DMS153 treated with DMSO at 0.1 percent for 48 hours (cell line): Measurements from ENCODE around the gene TEDC2.

ENCODE experiments used
- DNase-seq: peaks from one replicate; lab custom pipeline; 2025; ENCODE audit not compliant: unreplicated experiment; lab: John Stamatoyannopoulos, UW

Gene TEDC2

DNA sequence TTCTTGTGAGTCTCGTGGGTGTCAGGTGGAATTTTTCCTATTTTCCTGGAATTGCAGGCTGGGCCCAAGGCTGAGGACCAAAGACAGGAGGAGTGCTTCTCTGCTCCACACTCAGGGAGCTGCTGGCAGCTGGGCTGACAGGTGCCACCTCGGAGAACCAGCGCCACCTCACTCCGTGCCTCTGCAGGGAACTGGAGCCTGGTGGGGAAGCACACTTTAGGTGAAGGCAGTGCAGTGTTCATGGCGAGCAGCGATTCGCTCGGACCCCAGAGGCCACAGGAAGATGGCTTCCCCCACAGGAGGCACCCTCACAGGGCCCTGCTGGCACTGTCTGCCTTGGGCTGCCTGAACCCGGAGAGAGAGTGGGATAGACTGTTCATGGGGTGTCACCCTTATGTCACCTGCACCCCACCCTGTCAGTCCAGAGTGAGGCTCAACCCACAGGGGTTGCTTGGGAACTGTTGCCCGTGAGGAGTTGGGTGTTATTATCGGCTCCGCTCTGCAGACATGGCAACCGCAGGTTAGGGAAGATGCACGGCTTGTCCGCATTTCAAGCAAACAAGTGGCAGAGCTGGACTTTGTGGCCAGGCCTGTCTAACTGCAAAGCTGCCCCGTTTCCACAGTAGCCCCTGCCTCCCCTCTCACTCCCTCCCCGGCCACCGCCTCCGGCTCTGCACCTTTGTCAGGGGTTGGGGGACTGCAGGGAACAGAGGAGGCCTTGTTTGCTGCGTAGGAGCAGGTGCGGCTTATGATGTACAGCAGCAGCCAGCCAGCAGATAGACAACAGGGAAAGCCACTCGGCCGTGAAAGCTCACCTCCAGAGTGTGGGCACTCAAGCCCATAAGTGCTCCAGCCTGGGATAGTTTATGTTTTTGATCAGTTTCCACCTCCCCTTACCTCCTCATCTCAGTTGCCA, 30.5 kb downstream of the TEDC2 start:
- DNase-seq: no peak

DNA sequence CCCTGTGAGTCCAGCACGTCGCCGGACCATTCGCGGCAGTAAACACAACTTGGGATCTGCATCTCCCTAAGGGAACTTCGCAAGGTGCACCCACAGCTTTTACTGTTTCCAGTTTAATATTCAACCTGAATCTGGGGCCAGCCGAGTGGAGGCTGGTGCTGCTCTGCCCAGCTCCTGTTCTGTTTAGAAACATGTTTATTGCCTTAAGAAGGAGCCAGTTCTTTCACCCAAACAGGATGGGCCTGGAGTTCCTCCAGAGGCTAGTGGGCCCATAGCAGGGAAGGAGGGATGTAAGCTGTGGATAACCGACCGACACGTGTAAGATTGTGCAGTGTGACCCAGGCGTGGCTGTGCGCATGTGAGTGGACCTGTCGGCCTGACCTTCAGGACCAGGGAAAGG, 32.4 kb downstream of the TEDC2 start:
- no peak for DNase-seq

DNA sequence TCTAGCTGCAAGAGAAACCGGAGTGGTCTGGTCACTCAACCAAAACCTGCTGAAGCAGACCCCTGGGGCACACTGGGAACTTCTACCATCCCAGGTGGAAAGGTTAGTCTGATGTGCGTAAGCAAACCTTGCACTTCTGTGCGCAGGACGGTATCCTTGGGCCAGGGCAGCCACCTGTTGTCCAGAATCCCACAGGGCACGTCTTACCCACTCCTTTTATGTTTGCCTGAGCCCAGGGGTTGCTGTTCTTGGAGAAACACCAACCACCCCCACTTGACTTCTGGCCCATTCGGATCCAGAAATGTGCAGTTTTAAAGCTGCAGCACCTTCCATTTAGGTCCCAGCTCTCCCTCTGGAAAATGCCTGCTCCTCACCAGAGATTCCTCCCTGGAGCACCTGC, 33.7 kb downstream of the TEDC2 start:
- no peak for DNase-seq

DNA sequence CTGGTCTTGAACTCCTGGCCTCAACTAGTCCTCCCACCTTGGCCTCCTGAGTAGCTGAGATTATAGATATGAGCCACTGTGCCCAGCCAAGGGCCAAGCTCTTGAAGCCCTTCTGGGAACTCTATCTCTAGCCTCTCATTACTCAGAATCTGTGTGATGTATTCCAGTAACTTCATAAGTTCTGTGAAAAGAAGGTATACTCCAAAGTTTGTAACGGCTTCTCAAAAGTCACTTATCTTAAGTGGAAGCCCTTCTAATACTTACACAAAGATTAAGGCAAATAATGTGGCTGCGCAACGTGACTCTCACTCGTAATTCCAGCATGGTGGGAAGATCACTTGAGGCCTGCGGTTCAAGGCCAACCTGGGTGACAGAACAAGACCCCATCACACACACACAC, 34.7 kb downstream of the TEDC2 start:
- DNase-seq: no peak

DNA sequence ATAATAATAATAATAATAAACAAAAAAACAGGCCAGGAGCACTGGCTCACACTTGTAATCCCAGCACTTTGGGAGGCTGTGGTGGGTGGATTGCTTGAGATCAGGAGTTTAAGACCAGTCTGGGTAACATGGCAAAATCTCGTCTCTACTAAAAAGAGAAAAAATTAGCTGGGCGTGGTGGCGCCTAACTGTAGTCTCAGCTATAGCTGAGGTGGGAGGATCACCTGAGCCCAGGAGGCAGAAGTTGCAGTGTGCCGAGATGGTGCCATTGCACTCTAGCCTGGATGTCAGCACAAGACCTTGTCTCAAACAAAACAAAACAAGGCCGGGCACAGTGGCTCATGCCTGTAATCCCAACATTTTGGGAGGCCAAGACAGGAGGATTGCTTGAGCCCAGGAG, 35.1 kb downstream of the TEDC2 start:
- DNase-seq: no peak

DNA sequence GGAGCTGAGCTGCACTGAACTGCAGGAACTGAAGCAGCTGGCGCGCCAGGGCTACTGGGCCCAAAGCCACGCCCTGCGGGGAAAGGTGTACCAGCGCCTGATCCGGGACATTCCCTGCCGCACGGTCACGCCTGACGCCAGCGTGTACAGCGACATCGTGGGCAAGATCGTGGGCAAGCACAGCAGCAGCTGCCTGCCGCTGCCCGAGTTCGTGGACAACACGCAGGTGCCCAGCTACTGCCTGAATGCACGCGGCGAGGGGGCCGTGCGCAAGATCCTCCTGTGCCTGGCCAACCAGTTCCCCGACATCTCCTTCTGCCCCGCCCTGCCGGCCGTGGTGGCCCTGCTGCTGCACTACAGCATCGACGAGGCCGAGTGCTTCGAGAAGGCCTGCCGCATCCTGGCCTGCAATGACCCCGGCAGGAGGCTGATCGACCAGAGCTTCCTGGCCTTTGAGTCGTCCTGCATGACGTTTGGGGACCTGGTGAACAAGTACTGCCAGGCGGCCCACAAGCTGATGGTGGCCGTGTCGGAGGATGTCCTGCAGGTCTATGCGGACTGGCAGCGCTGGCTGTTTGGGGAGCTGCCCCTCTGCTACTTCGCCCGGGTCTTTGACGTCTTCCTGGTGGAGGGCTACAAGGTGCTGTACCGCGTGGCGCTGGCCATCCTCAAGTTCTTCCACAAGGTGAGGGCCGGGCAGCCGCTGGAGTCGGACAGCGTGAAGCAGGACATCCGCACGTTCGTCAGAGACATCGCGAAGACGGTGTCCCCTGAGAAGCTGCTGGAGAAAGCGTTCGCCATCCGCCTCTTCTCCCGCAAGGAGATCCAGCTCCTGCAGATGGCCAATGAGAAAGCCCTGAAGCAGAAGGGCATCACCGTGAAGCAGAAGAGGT, 36.6 kb downstream of the TEDC2 start:
- DNase-seq: no peak

DNA sequence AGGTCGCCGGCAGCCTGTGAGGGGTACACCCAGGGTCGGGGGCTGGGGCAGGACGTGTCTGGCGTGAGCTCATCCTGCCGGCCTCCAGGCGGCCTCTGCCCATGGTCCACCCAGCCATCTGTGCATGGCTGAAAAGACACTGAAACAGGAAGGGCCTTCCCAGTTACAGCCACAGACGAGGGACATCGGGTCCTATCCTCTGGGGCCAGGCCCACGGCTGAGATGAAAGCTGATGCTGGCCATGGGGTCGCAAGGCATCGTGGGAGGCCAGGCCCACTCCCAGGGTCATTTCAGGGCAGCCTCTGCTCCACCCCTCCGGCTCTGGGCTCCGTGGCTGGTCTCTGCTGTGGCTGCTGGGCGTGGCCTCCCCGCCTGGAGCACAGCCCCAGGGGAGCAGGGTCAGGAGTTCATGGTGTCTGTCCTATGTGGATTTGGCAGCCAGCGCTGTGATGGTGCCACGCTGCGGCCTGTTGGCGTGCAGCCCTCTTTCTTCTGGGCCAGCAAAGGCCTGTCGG, 37.3 kb downstream of the TEDC2 start:
- DNase-seq: no peak

DNA sequence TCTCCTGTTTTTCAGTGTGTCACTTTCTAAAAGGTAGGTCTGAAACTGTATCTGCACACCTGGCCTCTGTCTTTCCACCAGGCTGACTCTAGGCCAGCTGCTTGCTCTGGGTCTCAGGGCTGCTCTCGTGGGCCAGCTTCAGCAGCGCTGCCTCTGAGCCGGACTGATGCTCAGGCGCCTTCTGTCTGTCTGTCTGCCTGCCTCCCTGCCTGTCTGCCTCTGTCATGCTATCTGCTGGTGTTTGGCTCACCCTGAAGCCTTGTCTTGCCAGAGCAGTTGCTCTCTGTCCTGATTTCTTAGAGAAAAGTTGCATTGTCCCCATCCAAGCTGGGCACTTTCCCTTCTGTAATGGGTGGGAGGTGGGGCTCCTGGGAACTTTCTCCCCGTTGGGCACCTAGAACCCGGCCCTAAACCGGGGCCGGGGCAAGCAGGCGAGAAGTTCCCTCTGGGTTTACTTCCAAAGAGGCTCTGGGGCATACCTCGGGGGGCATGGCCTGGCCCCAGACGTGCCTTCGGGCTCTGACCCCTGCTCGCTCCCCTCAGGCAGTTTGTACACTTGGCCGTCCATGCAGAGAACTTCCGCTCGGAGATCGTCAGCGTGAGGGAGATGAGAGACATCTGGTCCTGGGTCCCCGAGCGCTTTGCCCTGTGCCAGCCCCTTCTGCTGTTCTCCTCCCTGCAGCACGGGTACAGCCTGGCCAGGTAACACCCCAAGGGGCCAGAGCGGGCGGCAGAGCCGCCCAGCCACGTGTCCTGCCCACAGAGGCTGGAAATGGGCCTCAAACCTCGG, 38.0 kb downstream of the TEDC2 start:
- no peak for DNase-seq

DNA sequence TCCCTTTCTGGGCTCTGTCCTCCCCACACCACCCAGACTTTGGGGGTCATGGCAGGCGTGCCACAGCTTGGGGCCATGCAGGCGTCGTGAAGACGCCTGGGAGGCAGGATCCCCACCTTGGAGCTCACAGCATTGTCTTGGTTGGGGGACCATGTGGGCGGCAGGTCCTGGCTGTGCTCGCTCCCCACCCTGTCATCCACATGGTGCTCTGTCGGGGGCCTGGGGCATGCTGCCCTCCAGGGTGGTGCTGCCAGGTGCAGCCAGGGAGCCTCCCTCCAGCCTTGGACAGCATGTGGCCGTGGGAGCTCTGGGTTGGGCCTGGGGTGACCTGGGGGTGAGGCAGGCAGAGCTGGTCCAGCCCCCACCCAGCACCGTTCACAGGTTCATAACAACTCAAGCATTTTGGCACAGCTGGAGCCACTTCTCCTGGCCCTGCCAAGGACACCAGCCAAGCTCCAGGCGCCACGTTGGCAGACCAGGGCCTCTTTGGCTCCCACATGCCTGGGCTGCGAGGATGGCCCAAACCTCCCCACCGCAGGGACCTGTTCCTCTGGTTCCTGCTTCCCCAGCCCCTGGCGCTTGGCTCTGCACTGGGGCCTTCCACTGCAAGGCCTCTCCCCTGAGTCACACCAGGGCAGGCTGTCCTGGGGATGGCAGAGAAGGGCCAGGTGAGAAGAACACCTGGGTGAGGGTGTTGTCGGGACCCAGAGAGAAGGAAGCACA, 38.8 kb downstream of the TEDC2 start:
- no peak for DNase-seq

DNA sequence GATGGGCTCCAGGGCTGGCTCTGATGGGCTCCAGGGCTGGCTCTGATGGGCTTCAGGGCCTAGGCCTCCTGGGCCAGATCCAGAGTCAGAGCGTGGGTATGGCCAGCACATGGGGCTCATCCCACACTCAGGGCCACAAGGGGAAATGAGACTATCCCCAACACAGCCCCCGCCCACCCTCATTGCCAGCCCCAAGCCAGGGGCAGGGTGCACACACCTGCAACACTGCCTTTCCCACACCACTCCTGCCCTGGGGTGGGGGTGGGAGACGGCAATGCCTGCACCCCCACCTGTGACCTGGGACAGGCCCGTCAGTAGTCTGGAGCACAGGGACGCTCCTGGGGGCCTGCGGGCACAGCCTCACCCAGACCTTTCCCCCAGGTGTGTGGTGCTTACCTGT, 39.5 kb downstream of the TEDC2 start:
- no peak for DNase-seq

DNA sequence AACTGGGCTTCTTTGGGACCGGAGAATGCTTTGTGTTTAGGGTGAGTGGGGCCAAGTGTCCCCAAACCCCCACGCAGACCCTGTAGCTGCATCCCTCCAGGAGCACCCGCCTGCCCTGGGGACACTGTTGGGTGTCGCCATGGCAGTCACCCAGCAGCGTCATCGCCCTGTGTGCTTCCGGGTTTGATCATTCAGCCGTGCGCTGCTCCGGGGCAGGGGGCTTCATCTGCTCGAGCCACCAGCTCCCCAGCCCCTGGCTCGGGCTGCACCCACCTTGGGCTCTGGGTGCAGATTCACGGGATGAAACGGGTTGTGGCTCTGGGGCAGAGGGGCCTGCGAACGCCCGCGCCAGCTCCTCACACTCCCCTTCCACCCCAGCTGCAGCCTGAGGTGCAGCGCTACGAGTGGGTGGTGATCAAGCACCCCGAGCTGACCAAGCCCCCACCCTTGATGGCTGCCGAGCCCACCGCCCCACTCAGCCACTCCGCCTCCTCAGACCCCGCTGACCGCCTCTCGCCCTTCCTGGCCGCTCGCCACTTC, 40.1 kb downstream of the TEDC2 start:
- DNase-seq: no peak

DNA sequence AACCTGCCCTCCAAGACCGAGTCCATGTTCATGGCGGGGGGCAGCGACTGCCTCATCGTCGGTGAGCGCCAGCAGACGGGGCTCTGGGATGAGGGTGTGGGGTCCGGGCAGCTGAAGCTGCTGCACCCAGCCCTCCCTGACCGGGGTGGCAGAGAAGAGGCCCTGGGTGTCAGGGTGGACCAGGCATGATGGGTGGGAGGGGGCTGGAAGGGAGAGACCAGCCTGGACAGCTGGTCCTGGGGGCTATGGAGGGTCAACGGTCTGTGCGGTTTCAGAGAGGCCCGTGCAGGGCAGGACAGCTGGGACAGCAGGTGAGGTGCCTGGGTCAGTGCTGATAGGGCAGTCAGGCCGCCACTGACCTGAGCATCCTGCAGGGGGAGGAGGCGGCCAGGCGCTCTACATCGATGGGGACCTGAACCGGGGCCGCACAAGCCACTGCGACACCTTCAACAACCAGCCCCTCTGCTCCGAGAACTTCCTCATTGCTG, 40.6 kb downstream of the TEDC2 start:
- no peak for DNase-seq

DNA sequence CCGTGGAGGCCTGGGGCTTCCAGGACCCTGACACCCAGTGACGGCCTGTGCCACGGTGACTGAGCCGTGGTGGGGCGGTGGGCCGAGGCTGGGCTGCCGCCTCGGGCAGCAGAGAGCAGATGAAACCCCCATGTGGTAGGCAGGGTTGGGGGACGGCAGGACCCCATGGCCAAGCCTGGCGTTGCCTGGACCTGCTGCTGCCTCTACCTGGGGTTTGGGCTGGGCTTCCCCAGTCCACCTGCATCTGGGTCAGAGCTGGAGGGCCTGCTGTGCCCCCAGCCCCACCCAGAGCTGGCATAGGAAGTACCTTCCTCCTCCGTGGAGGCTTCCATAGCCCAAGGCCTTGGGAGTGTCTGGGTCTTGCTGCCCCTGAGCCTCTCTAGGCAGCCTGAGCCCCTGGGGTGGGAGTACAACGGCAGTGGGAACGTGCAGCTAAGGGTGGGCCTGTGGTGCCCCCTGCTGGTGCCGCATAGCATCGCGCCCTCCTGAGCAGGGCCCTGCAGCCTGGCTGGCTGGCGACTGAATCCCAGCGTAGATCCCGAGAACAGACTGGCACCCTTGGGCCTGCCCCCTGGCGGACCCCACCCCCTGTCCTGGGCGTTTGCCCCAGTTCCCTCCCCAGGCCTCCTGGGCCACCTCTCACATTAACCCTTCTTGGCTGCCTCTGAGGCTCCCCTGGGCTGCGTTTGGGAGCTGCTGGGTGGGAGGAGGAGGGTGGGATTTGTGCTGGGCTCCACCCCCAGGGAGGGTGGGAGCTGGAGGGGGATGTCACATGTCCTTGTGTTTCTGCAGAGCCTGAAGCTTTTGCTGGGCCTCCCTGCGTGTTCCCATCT, 41.2 kb downstream of the TEDC2 start:
- DNase-seq: peak; percentile 33

DNA sequence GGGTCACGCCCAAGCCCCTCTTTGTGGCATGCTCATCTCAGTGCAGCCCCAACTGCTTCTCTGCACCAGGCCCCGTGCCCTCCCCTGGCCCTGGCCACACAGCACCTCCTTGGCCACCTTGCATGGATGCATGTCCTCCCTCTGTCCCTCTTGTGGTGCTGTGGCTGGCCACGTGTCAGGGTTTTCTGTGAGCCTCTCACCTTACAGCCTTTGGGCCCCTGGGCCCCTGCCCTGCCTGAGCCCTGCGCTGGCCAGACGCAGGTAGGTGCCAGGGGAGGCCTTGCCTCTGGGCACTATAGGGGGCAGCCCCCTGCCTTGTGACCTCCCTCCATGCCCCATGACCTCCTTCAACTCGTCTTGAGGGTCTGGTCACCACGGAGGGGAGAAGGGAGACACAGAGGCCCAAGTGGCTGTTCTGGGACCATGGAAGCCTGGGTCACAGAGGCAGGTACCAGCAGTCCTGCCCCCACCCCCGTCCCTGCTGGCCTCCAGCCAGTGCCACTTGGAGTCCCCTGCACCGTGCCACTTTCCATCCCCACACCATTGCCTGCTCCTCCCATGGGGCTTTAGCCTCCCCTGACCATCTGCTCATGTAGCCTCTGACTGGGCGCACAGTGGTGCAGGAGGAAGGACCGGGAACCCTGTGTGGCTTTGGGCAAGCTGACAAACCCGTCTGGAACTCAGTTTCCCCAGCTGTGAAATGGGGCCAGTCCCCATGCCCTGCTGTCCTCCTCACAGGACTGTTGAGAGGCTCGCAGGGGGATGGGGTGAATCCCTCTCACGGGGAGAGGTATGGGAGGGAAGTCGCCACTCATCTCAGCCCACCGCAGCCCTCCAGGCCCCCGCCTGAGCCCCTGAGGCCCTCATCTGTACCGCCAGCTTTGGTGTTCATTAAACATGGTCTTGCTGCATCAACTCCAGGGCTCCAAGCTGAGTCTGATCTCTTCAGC, 42.3 kb downstream of the TEDC2 start:
- DNase-seq: no peak

DNA sequence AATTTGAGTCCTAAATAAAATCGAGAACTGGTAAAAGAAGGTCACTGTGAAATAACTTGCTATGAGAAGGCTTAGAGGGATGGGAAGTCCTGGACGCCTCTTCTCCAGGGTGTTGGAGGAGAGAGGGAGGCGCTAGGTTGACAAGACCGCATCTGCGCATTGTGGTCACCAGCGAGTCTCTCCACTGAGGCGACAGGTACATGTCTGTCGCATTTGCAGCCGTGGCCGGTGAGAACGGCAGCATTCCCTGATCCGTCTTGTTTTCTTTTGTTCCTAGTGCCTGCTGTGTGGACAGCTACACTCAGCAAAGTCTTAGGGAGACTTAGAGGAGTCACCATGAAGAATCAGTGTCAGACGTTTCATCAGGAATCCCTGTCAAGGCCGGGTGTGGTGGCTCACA, 45.8 kb downstream of the TEDC2 start:
- no peak for DNase-seq

DNA sequence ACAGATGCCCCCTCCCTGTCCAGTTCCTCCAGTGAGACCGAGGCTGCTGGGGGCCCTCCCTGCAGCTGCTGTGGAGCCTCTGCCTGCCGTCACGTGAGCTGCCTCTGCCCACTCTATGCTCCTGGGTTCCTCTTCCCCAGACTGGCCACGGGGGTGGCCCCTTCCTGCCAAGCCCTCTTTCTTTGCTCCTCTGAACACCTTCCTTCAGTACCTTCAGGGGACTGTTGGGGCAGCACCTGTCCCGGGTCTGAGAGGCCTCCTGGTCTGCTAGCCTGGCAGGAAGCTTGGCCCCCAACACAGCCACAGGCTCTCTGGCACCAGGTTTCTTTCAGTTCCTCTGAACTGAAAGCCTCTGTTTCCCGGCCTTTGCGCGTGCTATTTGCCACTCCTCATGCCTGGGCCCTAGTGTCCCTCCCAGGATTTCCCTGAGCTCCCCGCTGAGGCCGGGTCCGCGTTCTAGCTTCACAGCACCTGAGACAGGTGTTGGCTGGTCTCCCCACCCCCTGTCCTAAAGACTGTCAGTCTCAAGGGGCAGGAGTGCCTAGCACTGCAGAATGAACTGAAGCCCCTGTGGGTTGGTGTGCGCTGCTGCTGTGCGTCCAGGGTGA, 47.2 kb downstream of the TEDC2 start:
- DNase-seq: no peak

DNA sequence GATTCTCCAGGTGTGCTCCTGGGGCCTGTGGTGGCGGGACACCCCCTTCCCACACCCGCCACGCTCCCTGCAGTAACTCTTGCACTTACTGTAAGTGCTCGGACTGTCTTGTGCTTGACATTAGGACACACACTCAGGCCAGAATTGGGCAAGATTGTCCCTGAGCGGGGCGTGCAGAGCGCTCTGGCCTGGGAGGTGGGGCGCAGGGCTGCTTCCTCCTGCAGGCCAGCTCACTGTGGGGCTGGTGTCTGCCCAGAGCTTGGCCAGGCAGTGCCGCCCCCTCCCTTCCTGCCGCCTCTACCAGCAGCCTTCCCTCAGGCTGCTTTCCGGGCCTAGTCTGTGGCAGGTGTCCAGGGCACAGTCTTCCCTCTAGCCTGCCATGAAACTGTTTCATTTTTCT, 47.8 kb downstream of the TEDC2 start:
- DNase-seq: no peak
